Activated CD8-positive, alpha-beta memory T cell treated with anti-CD3 and anti-CD28 coated beads, Interleukin-2, amount 50 U/mL, for 24 hours (primary cell): ENCODE measurements around the gene OR2AG1.

Experiments used
- DNase-seq: peaks from one replicate; pipeline ENCODE4 v3.0.0-alpha.2; 2020; ENCODE audit errors: extremely low read depth

The OR2AG1 gene

GRCh38 chr11:6782720-6783119 is at the start of gene OR2AG1:
Gene OR2AG1 (plus strand): TSS chr11:6783020. CDS start chr11:6785038, 2,018 bp downstream.
- no peak for DNase-seq

GRCh38 chr11:6733326-6734275 is 49.2 kb upstream of the OR2AG1 start:
- no peak for DNase-seq

- DNase-seq, result no peak
These were observed 48.2 kb upstream of the OR2AG1 start for GRCh38 chr11:6734616-6735015.

GRCh38 chr11:6735306-6735705 is 47.5 kb upstream of the OR2AG1 start:
- no peak for DNase-seq

DNA sequence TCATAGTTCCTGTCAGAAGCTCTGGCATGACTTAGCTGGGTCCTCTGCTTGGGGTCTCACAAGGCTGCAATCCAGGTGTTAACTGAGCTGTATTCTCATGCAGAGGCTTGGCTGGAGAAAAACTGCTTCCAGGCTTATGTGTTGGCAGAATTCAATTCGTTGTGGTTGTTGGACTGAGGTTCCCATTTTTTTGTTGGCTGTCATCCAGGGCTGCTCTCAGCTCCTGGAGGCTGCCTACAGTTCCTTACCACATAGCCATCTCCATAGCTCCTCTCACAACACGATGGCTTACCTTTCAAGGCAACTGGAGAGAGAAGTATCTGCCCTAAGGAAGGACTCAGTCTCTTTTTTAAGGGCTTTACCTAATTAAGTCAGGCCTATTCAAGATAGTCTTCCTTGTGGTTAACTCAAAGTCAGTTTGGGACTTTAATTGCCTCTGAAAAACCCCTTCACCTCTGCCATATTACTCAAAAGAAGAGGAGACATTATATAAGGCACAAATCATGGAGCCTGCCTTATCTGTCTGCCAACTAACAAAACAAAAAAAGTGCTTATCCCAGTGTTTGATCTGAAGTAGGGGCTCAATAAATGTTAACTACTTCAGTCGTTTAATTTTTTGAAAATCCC is 46.2 kb upstream of the OR2AG1 start:
- no peak for DNase-seq

DNA sequence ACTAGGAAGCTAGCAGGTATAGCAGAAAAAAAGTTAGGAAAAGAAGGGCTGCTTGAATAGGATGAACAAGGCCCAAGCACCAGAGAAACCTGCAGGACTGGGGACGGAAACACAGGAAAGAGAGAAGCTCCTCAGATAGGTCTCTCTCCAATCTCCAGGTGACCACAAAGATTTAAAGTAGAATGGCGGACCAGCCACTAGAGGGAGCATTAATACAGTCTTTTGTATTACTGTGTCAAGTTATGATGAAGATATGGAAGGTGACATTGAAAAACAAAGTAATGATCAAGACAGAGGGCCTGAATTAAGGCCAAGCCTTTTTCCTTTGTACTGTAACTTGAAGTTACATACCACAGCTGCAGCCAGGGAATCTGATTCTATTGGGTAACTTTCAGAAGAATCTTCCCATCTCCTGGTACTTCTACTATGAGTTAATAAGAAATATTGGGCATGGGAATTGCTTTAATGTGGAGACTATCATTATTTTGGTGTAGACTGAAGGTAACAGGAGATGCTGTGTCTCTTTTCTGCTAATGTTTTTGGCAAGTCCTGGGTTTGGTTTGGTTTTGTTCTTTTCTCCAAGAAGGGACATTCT is 44.9 kb upstream of the OR2AG1 start:
- peak; percentile 29 for DNase-seq

DNA sequence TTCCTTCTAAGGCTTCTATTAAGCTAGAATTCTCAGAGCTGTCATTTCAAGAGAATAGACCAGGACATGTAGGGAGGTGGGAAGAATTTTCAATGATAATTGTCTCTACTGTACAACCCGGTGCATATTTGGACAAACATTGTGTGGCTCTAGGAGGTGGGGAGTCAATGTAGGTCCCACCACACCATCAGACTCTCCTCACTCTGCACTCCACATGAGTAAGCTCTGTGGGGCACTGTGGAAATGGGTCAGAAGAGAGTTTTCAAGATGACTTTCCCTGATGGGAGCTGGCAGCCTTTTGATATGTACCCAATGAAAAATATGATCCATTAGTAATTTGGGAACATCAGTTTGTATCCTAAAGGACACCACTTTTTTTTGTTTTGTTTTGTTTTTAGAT is 44.2 kb upstream of the OR2AG1 start:
- no peak for DNase-seq

- DNase-seq, result no peak
These were observed 40.6 kb upstream of the OR2AG1 start for GRCh38 chr11:6742260-6742659.

DNA sequence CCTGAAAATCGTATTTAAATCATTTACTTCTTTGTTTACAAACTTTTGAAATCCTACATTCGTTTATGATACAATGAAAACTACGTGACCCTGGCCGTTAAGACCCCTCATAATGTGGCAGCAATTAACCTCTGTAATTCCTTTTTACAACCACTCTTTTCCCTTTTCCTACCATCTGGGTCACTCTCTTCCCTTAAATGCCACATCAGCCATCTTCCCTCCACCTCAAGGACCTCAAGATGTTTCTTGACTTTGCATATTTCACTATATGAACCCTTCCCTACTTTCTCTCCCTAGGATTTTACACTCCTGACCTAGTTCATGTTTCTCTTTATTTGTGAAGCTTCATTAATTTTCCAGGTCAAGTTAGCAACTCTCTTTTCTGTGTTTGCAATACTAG is 37.8 kb upstream of the OR2AG1 start:
- no peak for DNase-seq

DNA sequence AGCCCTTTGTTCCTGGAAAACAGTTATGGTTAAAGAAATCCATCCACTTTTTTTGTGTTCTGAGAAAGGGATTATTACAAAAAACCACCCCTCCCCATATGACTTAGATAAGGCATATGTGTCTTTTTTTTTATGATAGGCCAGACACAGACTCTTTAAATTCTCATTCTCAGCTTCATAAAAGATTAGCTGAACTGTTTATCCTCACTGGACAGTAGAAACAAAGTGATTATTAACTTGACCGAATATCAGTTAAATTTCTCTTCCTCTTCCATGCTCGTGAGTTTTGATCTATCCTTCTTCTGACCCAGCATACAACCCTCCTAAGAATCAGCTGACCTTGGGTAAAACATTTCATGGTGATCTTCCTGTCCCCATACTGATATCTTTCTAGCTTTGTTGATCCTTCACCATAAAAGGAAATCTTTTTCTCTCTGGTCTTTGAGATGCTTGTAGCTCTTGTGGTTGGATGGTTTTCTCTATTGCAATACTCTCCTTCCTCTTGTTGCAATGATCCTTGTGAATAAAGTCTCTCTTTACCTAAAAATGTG is 37.3 kb upstream of the OR2AG1 start:
- DNase-seq, result no peak

DNA sequence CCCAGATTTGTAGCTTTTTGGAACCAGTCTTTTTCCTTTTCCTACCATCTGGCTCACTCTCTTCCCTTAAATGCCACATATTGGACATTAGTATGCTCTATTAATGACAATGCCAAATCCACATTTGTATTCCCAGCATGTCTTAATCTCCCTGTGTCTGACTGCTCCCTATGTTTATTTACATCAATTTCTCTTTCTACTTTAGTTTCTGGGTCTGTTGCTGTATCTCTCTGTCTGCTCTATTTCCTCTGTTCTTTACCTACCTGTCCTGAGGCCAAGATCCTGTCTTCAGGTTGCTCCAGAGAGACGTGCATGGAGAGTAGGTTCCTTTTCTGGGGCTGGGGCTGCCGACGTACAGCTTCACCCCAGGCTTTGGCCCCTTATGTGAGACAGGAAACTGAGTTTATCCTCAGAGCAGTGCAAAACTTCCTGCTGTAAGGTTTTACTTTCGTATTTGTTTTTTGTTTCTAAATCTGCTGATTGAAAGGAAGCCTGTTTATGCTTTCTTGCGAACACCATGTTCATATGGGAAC is 36.7 kb upstream of the OR2AG1 start:
- no peak for DNase-seq

- DNase-seq, result no peak
These were observed 36.2 kb upstream of the OR2AG1 start for GRCh38 chr11:6746626-6747025.

DNA sequence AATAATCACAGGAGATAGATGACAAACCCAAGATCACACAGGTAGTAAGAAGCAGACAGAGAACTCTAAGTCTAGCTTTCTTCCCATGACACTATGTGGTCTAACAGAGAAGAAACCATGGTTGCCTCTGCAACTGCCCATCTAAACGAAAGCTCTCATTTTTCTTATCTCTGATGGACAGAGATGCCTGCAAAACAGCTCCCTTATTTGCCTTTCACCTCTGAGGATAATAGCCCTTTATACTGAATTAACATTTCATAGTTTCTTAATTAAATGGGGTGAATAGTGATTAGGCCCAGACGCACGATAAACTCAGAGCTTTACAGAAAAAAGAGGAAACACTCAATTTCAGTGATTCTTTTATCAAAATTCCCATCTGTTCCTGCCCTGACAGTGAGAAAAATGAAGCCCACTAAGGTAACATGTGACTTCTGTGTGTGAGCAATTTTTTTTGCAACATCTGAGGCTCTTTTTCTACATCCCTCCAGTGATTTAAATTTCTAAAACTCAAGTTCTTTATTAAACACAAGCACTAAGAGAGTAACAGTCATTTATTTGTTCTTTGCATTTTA is 35.6 kb upstream of the OR2AG1 start:
- no peak for DNase-seq

- no peak for DNase-seq
These were observed 27.4 kb upstream of the OR2AG1 start for GRCh38 chr11:6755303-6755952.

DNA sequence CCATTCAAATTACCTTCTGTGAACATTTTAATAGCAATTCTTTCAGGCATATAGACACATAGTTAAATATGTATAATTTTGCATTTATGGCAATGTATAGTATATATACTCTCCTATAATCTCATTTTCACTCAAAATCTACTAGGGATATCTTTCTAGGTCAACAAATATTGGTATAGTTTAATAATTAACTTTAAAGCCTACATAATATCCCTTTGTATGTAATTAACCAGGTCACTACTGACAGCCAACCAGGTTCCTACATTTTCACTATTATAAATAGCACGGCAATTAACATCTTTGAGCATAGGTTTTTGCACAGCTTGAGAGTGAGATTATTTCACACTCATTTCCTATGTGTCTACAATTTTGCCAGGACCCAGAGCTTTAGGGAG is 26.9 kb upstream of the OR2AG1 start:
- no peak for DNase-seq

DNA sequence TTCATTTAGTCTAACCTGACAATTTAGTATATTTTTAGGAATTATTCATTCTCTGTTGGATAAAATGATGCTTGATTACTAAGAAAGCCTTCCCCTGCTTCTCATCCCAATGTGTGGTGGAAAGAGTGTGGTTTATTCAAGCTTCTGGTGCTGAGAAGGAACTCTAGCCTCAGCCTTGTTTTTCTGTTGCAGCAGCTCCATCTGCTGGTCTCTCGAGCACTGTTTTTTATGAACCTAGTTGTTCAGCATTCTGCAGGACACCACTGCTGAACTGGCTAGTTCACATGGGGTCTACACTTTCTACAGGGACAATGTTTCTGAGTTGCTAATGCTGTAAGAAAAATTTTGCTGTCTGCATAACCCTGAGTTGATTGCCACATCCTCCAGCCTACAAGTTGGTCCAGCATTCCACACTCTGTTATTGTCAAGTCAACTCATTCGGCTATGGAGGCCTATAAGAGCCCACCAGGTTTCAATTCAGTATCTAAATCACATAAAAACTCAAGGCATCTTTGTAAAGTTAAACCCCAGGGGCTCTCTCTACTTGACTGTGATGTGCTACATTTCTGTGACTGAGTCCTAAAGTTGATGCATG is 25.4 kb upstream of the OR2AG1 start:
- peak; percentile 29 for DNase-seq

DNA sequence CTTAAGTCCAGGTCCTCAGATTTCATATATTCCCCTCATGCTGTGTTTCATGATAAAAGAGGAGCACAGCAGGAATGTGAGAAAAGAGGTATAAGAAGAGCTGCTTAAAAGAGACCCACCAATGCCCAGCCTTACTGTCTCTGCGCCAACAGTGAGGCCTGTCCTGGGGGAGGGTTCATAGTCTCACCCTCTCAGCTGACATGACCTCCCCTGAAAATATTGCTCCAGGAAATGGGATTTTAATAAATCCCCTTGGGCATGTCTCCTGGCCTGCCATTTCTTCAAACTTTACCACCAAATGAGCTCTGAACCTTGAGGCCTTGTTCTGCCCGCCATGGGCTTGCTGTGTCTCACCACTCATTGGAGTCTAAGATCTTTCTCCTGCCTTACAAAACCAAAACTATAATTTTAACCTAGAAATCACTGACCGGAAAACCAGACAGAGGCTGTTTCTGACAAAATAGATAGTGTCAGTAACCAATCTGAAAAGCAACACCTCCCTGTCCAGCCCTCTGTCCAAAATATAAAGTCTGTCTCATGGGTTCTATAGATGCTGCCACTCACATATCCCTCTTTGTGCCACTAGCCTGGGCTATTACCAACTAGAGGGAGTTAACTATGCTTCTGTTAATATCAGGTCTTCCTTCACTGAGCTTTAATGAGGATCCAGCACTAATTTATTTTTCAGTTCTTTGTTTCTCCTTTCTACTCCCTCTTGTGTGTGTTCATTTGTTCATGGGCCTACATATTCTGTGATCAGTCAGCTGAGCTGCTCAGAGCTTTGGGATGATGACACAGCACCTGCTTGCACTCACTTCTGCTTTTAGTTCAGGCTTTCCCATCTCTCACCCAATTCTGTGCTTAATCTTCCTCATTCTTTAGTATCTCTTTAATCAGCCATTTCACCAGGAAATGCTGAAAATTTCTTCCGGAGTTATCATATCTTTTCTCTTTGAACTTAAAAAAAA is 10.6 kb upstream of the OR2AG1 start, which contains the start of gene OR2AG2:
TSS of gene OR2AG2 (minus strand) at position 51 of the 968 bp plus-strand sequence. CDS start 3,019 bp downstream, outside the sequence.
- no peak for DNase-seq

GRCh38 chr11:6778518-6778917 is 4.3 kb upstream of the OR2AG1 start:
- DNase-seq, result no peak

- DNase-seq, result no peak
These were observed 2.0 kb upstream of the OR2AG1 start for GRCh38 chr11:6780829-6781228.

- DNase-seq, result no peak
These were observed 7.7 kb downstream of the OR2AG1 start for GRCh38 chr11:6790546-6790945.
